Tibial nerve (tissue), 4 donors: ENCODE measurements around the gene LIPG.

Source experiments
- EP300 ChIP-seq, 2 donors: sonication (generic); formaldehyde crosslinking; IDR thresholded peaks; one replicate each; pipeline ENCODE4 v1.6.1; 2017; ENCODE audit warnings: antibody characterized with exemption in 2 of 2, mild to moderate bottlenecking in 1 of 2
- POLR2A ChIP-seq, 2 donors: fragments of 450-650 bp; IDR thresholded peaks; one replicate each; pipeline ENCODE4 v1.6.1; 2017; ENCODE audit warnings: antibody characterized with exemption in 2 of 2, mild to moderate bottlenecking in 2 of 2, moderate library complexity in 2 of 2
- TF ChIP-seq, protein P1 (sequence below), 5 experiments: fragments of 200-600 bp in 3 of 5; fragments of 450-650 bp in 2 of 5; sonication (generic) in 3 of 5; IDR thresholded peaks; one replicate each; pipeline ENCODE4 v1.5.1; 2016 to 2019; ENCODE audit warnings: antibody characterized with exemption in 5 of 5, mild to moderate bottlenecking in 3 of 5, moderate library complexity in 2 of 5

GRCh38 chr18:49560624-49561288 is 1.1 kb upstream of the LIPG start:
- TF ChIP-seq, protein P1, sequence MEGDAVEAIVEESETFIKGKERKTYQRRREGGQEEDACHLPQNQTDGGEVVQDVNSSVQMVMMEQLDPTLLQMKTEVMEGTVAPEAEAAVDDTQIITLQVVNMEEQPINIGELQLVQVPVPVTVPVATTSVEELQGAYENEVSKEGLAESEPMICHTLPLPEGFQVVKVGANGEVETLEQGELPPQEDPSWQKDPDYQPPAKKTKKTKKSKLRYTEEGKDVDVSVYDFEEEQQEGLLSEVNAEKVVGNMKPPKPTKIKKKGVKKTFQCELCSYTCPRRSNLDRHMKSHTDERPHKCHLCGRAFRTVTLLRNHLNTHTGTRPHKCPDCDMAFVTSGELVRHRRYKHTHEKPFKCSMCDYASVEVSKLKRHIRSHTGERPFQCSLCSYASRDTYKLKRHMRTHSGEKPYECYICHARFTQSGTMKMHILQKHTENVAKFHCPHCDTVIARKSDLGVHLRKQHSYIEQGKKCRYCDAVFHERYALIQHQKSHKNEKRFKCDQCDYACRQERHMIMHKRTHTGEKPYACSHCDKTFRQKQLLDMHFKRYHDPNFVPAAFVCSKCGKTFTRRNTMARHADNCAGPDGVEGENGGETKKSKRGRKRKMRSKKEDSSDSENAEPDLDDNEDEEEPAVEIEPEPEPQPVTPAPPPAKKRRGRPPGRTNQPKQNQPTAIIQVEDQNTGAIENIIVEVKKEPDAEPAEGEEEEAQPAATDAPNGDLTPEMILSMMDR (IDR thresholded peaks at IDR 0.05): no peak
- TF ChIP-seq POLR2A (IDR thresholded peaks at IDR 0.05) (no peak), EP300 (IDR thresholded peaks at IDR 0.05) (no peak)
